Fibroblast of lung (primary cell): ENCODE data around the gene ELMO2.

ENCODE experiments used
- EZH2 ChIP-seq: IDR thresholded peaks from 2 replicates; pipeline ENCODE4 v1.5.1; 2012; ENCODE audit warnings: low read length, control low read depth, mild to moderate bottlenecking; ENCODE audit errors: missing control alignments
- TF ChIP-seq, protein P1 (sequence below), 2 donors: IDR thresholded peaks in 1 of 2; conservative IDR thresholded peaks in 1 of 2; 1 replicate in 1 of 2; 2 replicates in 1 of 2; pipeline ENCODE4 v1.5.1; 2011 to 2012; ENCODE audit warnings: low read length in 2 of 2, control low read depth in 1 of 2, inconsistent platforms in 1 of 2, low read depth in 1 of 2, mild to moderate bottlenecking in 1 of 2

DNA sequence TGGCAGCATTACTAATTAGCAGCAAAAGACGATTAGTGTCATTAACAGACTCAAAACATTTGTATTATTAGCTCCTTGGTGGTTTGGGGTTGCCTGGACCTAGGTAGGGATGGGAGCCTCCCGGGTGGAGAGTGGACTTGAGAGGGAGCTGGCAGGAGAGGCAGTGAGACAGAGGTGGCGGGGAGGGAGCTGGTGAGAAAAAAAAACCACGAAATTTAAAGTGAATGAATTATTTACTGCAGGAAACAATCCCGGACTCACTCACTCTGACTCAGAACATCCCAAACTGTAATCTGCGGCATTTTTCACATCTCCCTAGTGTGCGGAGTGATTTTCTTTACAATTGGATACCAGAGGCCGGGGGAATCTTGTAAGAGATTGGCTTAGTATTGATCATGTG is 83.8 kb downstream of the ELMO2 start:
- TF ChIP-seq, protein P1, sequence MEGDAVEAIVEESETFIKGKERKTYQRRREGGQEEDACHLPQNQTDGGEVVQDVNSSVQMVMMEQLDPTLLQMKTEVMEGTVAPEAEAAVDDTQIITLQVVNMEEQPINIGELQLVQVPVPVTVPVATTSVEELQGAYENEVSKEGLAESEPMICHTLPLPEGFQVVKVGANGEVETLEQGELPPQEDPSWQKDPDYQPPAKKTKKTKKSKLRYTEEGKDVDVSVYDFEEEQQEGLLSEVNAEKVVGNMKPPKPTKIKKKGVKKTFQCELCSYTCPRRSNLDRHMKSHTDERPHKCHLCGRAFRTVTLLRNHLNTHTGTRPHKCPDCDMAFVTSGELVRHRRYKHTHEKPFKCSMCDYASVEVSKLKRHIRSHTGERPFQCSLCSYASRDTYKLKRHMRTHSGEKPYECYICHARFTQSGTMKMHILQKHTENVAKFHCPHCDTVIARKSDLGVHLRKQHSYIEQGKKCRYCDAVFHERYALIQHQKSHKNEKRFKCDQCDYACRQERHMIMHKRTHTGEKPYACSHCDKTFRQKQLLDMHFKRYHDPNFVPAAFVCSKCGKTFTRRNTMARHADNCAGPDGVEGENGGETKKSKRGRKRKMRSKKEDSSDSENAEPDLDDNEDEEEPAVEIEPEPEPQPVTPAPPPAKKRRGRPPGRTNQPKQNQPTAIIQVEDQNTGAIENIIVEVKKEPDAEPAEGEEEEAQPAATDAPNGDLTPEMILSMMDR (conservative IDR thresholded peaks at IDR 0.05 in 1 of 2, IDR thresholded peaks at IDR 0.05 in 1 of 2; ENCODE audit: low read depth in 1 of 2, low read length in 2 of 2): no peak
- no peak for TF ChIP-seq EZH2
